H1 (cell line): Measurements from ENCODE around the gene LAP3.
"Not testable (repeated sequence)": the region's sequence is repeated elsewhere in the genome, so short reads cannot be mapped to it uniquely, and the experiment has no call there.

Experiments used
- CEBPB ChIP-seq: IDR thresholded peaks from 2 replicates; pipeline ENCODE4 v1.6.1; 2012; ENCODE audit warnings: low read depth, low read length
- CTBP2 ChIP-seq: IDR thresholded peaks from 2 replicates; pipeline ENCODE4 v1.7.0; 2011; ENCODE audit warnings: borderline replicate concordance, mild to moderate bottlenecking, moderate library complexity, mixed read lengths, low read length; ENCODE audit not compliant: insufficient read depth, insufficient read length
- EZH2 ChIP-seq: fragments of 200-600 bp; sonication (generic); IDR thresholded peaks from 2 replicates; pipeline ENCODE4 v1.7.1; 2012; ENCODE audit warnings: low read depth, mild to moderate bottlenecking, moderate library complexity, low read length, inconsistent platforms; ENCODE audit not compliant: severe bottlenecking
- GABPA ChIP-seq: IDR thresholded peaks from 2 replicates; pipeline ENCODE4 v1.6.1; 2011; ENCODE audit warnings: mild to moderate bottlenecking, low read length, moderate library complexity, borderline replicate concordance; ENCODE audit not compliant: insufficient read depth
- GTF2F1 ChIP-seq: IDR thresholded peaks from 2 replicates; pipeline ENCODE4 v1.6.1; 2012; ENCODE audit warnings: low read depth, low read length, improper control_type of control experiment, borderline replicate concordance
- MAFK ChIP-seq: IDR thresholded peaks from 2 replicates; pipeline ENCODE4 v1.6.1; 2012; ENCODE audit warnings: low read depth, mild to moderate bottlenecking, improper control_type of control experiment, low read length
- NRF1 ChIP-seq: IDR thresholded peaks from 2 replicates; pipeline ENCODE4 v1.6.1; 2011; ENCODE audit warnings: mild to moderate bottlenecking, low read depth, low read length, improper control_type of control experiment
- POLR2AphosphoS5 ChIP-seq: IDR thresholded peaks from 2 replicates; pipeline ENCODE4 v1.6.1; 2011; ENCODE audit warnings: low read depth, low read length
- RAD21 ChIP-seq, 2 experiments: IDR thresholded peaks in 1 of 2; conservative IDR thresholded peaks in 1 of 2; 2 replicates each; pipeline ENCODE4 v1.6.1; 2011; ENCODE audit warnings: low read depth in 2 of 2, low read length in 2 of 2, improper control_type of control experiment in 1 of 2, inconsistent platforms in 1 of 2, mild to moderate bottlenecking in 1 of 2, moderate library complexity in 1 of 2
- TAF7 ChIP-seq: optimal IDR thresholded peaks from 2 replicates; pipeline ENCODE3; 2011; ENCODE audit warnings: low read depth, mild to moderate bottlenecking, inconsistent platforms, low read length, moderate library complexity, borderline replicate concordance
- TBP ChIP-seq: IDR thresholded peaks from 2 replicates; pipeline ENCODE4 v1.6.1; 2011; ENCODE audit warnings: low read depth, low read length, improper control_type of control experiment
- TF ChIP-seq, protein P1 (sequence below): IDR thresholded peaks from 2 replicates; pipeline ENCODE4 v1.6.1; 2011; ENCODE audit warnings: low read depth, mild to moderate bottlenecking, low read length; ENCODE audit not compliant: insufficient read depth
- TF ChIP-seq, protein P2 (sequence below), 3 experiments: IDR thresholded peaks; 1 replicate in 2 of 3; 2 replicates in 1 of 3; pipeline versions ENCODE4 v1.5.1 to v1.6.1; 2011; ENCODE audit warnings: low read length in 3 of 3, mild to moderate bottlenecking in 3 of 3, inconsistent platforms in 2 of 3, low read depth in 1 of 3, moderate library complexity in 1 of 3; ENCODE audit not compliant: insufficient read depth in 1 of 3; ENCODE audit errors: control extremely low read depth in 1 of 3

DNA sequence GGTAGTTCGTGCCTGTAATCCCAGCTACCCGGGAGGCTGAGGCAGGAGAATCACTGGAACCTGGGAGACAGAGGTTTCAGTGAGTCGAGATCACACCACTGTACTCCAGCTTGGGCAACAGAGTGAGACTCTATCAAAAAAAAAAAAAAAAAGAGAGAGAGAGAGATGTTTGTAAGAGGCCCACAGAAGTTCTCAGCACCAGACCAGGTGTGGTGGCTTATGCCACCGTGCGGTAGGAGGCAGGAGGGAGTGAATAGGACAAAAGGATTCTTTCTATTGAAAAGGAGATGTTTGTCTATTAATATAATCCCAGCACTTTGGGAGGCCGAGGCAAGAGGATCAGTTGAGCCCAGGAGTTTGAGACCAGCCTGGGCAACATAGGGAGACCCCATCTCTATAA is 39.9 kb upstream of the LAP3 start:
- not testable (repeated sequence) for TF ChIP-seq RAD21 (IDR thresholded peaks at IDR 0.05 in 1 of 2, conservative IDR thresholded peaks at IDR 0.05 in 1 of 2; ENCODE audit: low read depth in 2 of 2, low read length in 2 of 2); CTBP2; CEBPB; MAFK; TAF7; EZH2; NRF1; GABPA; TBP; POLR2AphosphoS5; GTF2F1
- TF ChIP-seq, protein P1, sequence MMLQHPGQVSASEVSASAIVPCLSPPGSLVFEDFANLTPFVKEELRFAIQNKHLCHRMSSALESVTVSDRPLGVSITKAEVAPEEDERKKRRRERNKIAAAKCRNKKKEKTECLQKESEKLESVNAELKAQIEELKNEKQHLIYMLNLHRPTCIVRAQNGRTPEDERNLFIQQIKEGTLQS, result not testable (repeated sequence)
- TF ChIP-seq, protein P2, sequence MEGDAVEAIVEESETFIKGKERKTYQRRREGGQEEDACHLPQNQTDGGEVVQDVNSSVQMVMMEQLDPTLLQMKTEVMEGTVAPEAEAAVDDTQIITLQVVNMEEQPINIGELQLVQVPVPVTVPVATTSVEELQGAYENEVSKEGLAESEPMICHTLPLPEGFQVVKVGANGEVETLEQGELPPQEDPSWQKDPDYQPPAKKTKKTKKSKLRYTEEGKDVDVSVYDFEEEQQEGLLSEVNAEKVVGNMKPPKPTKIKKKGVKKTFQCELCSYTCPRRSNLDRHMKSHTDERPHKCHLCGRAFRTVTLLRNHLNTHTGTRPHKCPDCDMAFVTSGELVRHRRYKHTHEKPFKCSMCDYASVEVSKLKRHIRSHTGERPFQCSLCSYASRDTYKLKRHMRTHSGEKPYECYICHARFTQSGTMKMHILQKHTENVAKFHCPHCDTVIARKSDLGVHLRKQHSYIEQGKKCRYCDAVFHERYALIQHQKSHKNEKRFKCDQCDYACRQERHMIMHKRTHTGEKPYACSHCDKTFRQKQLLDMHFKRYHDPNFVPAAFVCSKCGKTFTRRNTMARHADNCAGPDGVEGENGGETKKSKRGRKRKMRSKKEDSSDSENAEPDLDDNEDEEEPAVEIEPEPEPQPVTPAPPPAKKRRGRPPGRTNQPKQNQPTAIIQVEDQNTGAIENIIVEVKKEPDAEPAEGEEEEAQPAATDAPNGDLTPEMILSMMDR (IDR thresholded peaks at IDR 0.05; ENCODE audit: control extremely low read depth in 1 of 3, insufficient read depth in 1 of 3, low read depth in 1 of 3, low read length in 3 of 3), result not testable (repeated sequence)
